Activated gamma-delta T cell (primary cell): ENCODE results near the gene CDC25B.
"Not testable (repeated sequence)": the region's sequence is repeated elsewhere in the genome, so short reads cannot be mapped to it uniquely, and the experiment has no call there.

Experiments
- DNase-seq: peaks from one replicate; lab custom pipeline; 2025; lab: John Stamatoyannopoulos, UW

Gene CDC25B

GRCh38 chr20:3829891-3830290, 33.8 kb downstream of the CDC25B start:
- DNase-seq, result not testable (repeated sequence)

- DNase-seq, result no peak
These were observed 40.0 kb downstream of the CDC25B start for GRCh38 chr20:3836132-3836531.

GRCh38 chr20:3839328-3839727, 43.2 kb downstream of the CDC25B start:
- no peak for DNase-seq

- DNase-seq, result not testable (repeated sequence)
These were observed 44.1 kb downstream of the CDC25B start for GRCh38 chr20:3840201-3840600.

- no peak for DNase-seq
These were observed 46.3 kb downstream of the CDC25B start for GRCh38 chr20:3842348-3842930.

GRCh38 chr20:3843490-3843889, 47.4 kb downstream of the CDC25B start:
- DNase-seq, result no peak

GRCh38 chr20:3843990-3844619, 48.0 kb downstream of the CDC25B start:
- DNase-seq, result not testable (repeated sequence)

- no peak for DNase-seq
These were observed 50.2 kb downstream of the CDC25B start for GRCh38 chr20:3846378-3846739.

GRCh38 chr20:3846740-3847428, 50.8 kb downstream of the CDC25B start, which contains the start of gene MAVS:
Gene MAVS, plus strand, starts transcription at chr20:3846834. Its CDS starts 7,791 bp downstream, at chr20:3854625.
- DNase-seq, result peak; percentile 77

GRCh38 chr20:3847429-3847940, 51.4 kb downstream of the CDC25B start:
- no peak for DNase-seq

GRCh38 chr20:3848565-3848964, 52.5 kb downstream of the CDC25B start:
- DNase-seq, result no peak

- no peak for DNase-seq
These were observed 58.4 kb downstream of the CDC25B start for GRCh38 chr20:3854462-3854871.
